Fibroblast of the conjunctiva (primary cell): ENCODE measurements around the gene TDRD12.
"Not testable (repeated sequence)": the region's sequence is repeated elsewhere in the genome, so short reads cannot be mapped to it uniquely, and the experiment has no call there.

Source experiments
- DNase-seq: peaks from one replicate; pipeline ENCODE4 v3.0.0-alpha.2; 2010; ENCODE audit warnings: low read depth

The TDRD12 gene

GRCh38 chr19:32832094-32832493 is 112.5 kb downstream of the TDRD12 start:
- not testable (repeated sequence) for DNase-seq

GRCh38 chr19:32832825-32833224 is 113.3 kb downstream of the TDRD12 start:
- DNase-seq, result not testable (repeated sequence)

- not testable (repeated sequence) for DNase-seq
These were observed 113.8 kb downstream of the TDRD12 start for GRCh38 chr19:32833388-32833787.

- no peak for DNase-seq
These were observed 118.0 kb downstream of the TDRD12 start for GRCh38 chr19:32837531-32837930.

GRCh38 chr19:32842061-32842460 is 122.5 kb downstream of the TDRD12 start:
- DNase-seq, result no peak

- DNase-seq, result no peak
These were observed 124.2 kb downstream of the TDRD12 start for GRCh38 chr19:32843716-32844245.

GRCh38 chr19:32848035-32848434 is 128.5 kb downstream of the TDRD12 start:
- DNase-seq, result not testable (repeated sequence)

- no peak for DNase-seq
These were observed 132.6 kb downstream of the TDRD12 start for GRCh38 chr19:32852216-32852615.

GRCh38 chr19:32856818-32857217 is 137.3 kb downstream of the TDRD12 start:
- DNase-seq, result not testable (repeated sequence)

- no peak for DNase-seq
These were observed 138.0 kb downstream of the TDRD12 start for GRCh38 chr19:32857584-32857983.

GRCh38 chr19:32858155-32858554 is 138.6 kb downstream of the TDRD12 start:
- no peak for DNase-seq

GRCh38 chr19:32858559-32858958 is 139.0 kb downstream of the TDRD12 start:
- no peak for DNase-seq

- no peak for DNase-seq
These were observed 140.0 kb downstream of the TDRD12 start for GRCh38 chr19:32859591-32859990.

- no peak for DNase-seq
These were observed 142.0 kb downstream of the TDRD12 start for GRCh38 chr19:32861596-32861995.

- DNase-seq, result no peak
These were observed 142.6 kb downstream of the TDRD12 start for GRCh38 chr19:32862173-32862572.

- DNase-seq, result no peak
These were observed 143.2 kb downstream of the TDRD12 start for GRCh38 chr19:32862741-32863140.

GRCh38 chr19:32863301-32863700 is 143.7 kb downstream of the TDRD12 start:
- no peak for DNase-seq

- DNase-seq, result no peak
These were observed 144.3 kb downstream of the TDRD12 start for GRCh38 chr19:32863841-32864240.

- DNase-seq, result no peak
These were observed 144.9 kb downstream of the TDRD12 start for GRCh38 chr19:32864318-32865007.

GRCh38 chr19:32865326-32865725 is 145.8 kb downstream of the TDRD12 start:
- DNase-seq, result no peak

GRCh38 chr19:32866061-32866460 is 146.5 kb downstream of the TDRD12 start:
- no peak for DNase-seq

GRCh38 chr19:32866564-32867265 is 147.1 kb downstream of the TDRD12 start:
- no peak for DNase-seq

- not testable (repeated sequence) for DNase-seq
These were observed 147.9 kb downstream of the TDRD12 start for GRCh38 chr19:32867436-32867835.
